Activated T-helper 9 cell treated with anti-CD3 and anti-CD28 coated beads, Interleukin-2, amount 50 U/mL, for 16 hours (primary cell): ENCODE data around the gene JSRP1.

ENCODE experiments used
- DNase-seq: peaks from one replicate; pipeline ENCODE4 v3.0.0-alpha.2; 2020; ENCODE audit warnings: low read depth

Gene JSRP1

GRCh38 chr19:2216361-2217225 is 39.6 kb downstream of the JSRP1 start:
- no peak for DNase-seq

GRCh38 chr19:2215281-2215751 is 40.9 kb downstream of the JSRP1 start:
- no peak for DNase-seq

- DNase-seq = no peak
Measured at GRCh38 chr19:2214251-2214650, 42.0 kb downstream of the JSRP1 start.

- no peak for DNase-seq
Measured at GRCh38 chr19:2213799-2214198, 42.4 kb downstream of the JSRP1 start.

- DNase-seq = no peak
Measured at GRCh38 chr19:2212861-2213711, 43.1 kb downstream of the JSRP1 start.

GRCh38 chr19:2210987-2211740 is 45.1 kb downstream of the JSRP1 start:
- DNase-seq = no peak

GRCh38 chr19:2210206-2210605 is 46.0 kb downstream of the JSRP1 start:
- no peak for DNase-seq

GRCh38 chr19:2209408-2209807 is 46.8 kb downstream of the JSRP1 start:
- DNase-seq = no peak

GRCh38 chr19:2208975-2209374 is 47.2 kb downstream of the JSRP1 start:
- no peak for DNase-seq

- no peak for DNase-seq
Measured at GRCh38 chr19:2207991-2208860, 48.0 kb downstream of the JSRP1 start.

GRCh38 chr19:2207008-2207407 is 49.2 kb downstream of the JSRP1 start:
- DNase-seq = no peak

GRCh38 chr19:2202366-2202765 is 53.9 kb downstream of the JSRP1 start:
- DNase-seq = no peak
